ENCODE measurements around the gene CGA.

Gene CGA

GRCh38 chr6:87105823-87106222 lies 10.9 kb upstream of the CGA start:
- Histone ChIP-seq H3K9me3 (ENCODE audit: control insufficient read depth, low read length) (no peaks in the 10 kb centered on the region), H3K9ac (ENCODE audit: low read length) (no peak overlapping the region), H3K27me3 (replicated peaks; ENCODE audit: control insufficient read depth, insufficient read depth, low read length) (no peaks in the 10 kb centered on the region), H3K4me3 (ENCODE audit: low read length) (no peak overlapping the region), H3K4me1 (ENCODE audit: control insufficient read depth, insufficient read depth, low read length) (no peaks in the 10 kb centered on the region), H3K36me3 (ENCODE audit: control insufficient read depth, insufficient read depth, low read length, severe bottlenecking) (no peaks in the 10 kb centered on the region)
- DNase-seq (ENCODE audit: low read depth), result peak; percentile 49

GRCh38 chr6:87104667-87105066 lies 9.8 kb upstream of the CGA start:
- Histone ChIP-seq H3K4me3 (ENCODE audit: low read length) (no peak overlapping the region), H3K9me3 (ENCODE audit: control insufficient read depth, low read length) (no peaks in the 10 kb centered on the region), H3K4me1 (ENCODE audit: control insufficient read depth, insufficient read depth, low read length) (no peaks in the 10 kb centered on the region), H3K27me3 (replicated peaks; ENCODE audit: control insufficient read depth, insufficient read depth, low read length) (no peaks in the 10 kb centered on the region), H3K36me3 (ENCODE audit: control insufficient read depth, insufficient read depth, low read length, severe bottlenecking) (no peaks in the 10 kb centered on the region), H3K9ac (ENCODE audit: low read length) (no peak overlapping the region)
- DNase-seq (ENCODE audit: low read depth), result no peak

GRCh38 chr6:87103977-87104601 lies 9.2 kb upstream of the CGA start:
- Histone ChIP-seq H3K27me3 (replicated peaks; ENCODE audit: control insufficient read depth, insufficient read depth, low read length) (peaks cover under 1% of the 10 kb centered on the region), H3K9me3 (ENCODE audit: control insufficient read depth, low read length) (no peaks in the 10 kb centered on the region), H3K4me3 (ENCODE audit: low read length) (no peak overlapping the region), H3K36me3 (ENCODE audit: control insufficient read depth, insufficient read depth, low read length, severe bottlenecking) (no peaks in the 10 kb centered on the region), H3K4me1 (ENCODE audit: control insufficient read depth, insufficient read depth, low read length) (no peaks in the 10 kb centered on the region), H3K9ac (ENCODE audit: low read length) (no peak overlapping the region)
- DNase-seq (ENCODE audit: low read depth), result no peak

GRCh38 chr6:87102151-87102621 lies 7.3 kb upstream of the CGA start:
- H3K4me1 ChIP-seq (ENCODE audit: control insufficient read depth, insufficient read depth, low read length), result no peaks in the 10 kb centered on the region
- H3K27me3 ChIP-seq (replicated peaks; ENCODE audit: control insufficient read depth, insufficient read depth, low read length), result peaks cover 5% of the 10 kb centered on the region
- no peaks in the 10 kb centered on the region for H3K36me3 ChIP-seq (ENCODE audit: control insufficient read depth, insufficient read depth, low read length, severe bottlenecking)
- no peak overlapping the region for H3K9ac ChIP-seq (ENCODE audit: low read length)
- DNase-seq (ENCODE audit: low read depth), result no peak
- no peaks in the 10 kb centered on the region for H3K9me3 ChIP-seq (ENCODE audit: control insufficient read depth, low read length)
- no peak overlapping the region for H3K4me3 ChIP-seq (ENCODE audit: low read length)

- Histone ChIP-seq H3K9me3 (ENCODE audit: control insufficient read depth, low read length) (no peaks in the 10 kb centered on the region), H3K9ac (ENCODE audit: low read length) (no peak overlapping the region)
- DNase-seq (ENCODE audit: low read depth), result no peak
Measured at GRCh38 chr6:87101067-87101466, 6.2 kb upstream of the CGA start.

GRCh38 chr6:87100216-87100615 lies 5.3 kb upstream of the CGA start:
- H3K4me3 ChIP-seq (ENCODE audit: low read length), result no peak overlapping the region
- no peaks in the 10 kb centered on the region for H3K36me3 ChIP-seq (ENCODE audit: control insufficient read depth, insufficient read depth, low read length, severe bottlenecking)
- DNase-seq (ENCODE audit: low read depth), result peak; percentile 29
- H3K27me3 ChIP-seq (replicated peaks; ENCODE audit: control insufficient read depth, insufficient read depth, low read length), result peaks cover 5% of the 10 kb centered on the region
- H3K9me3 ChIP-seq (ENCODE audit: control insufficient read depth, low read length), result no peaks in the 10 kb centered on the region
- no peak overlapping the region for H3K9ac ChIP-seq (ENCODE audit: low read length)
- H3K4me1 ChIP-seq (ENCODE audit: control insufficient read depth, insufficient read depth, low read length), result no peaks in the 10 kb centered on the region

More at GRCh38 chr6:87101067-87101466, 6.2 kb upstream of the CGA start:
- H3K4me3 ChIP-seq (ENCODE audit: low read length), result no peak overlapping the region
- peaks cover 5% of the 10 kb centered on the region for H3K27me3 ChIP-seq (replicated peaks; ENCODE audit: control insufficient read depth, insufficient read depth, low read length)
- H3K36me3 ChIP-seq (ENCODE audit: control insufficient read depth, insufficient read depth, low read length, severe bottlenecking), result no peaks in the 10 kb centered on the region
- no peaks in the 10 kb centered on the region for H3K4me1 ChIP-seq (ENCODE audit: control insufficient read depth, insufficient read depth, low read length)

GRCh38 chr6:87099472-87099871 lies 4.6 kb upstream of the CGA start:
- Histone ChIP-seq H3K4me1 (ENCODE audit: control insufficient read depth, insufficient read depth, low read length) (no peaks in the 10 kb centered on the region), H3K4me3 (ENCODE audit: low read length) (no peak overlapping the region), H3K36me3 (ENCODE audit: control insufficient read depth, insufficient read depth, low read length, severe bottlenecking) (no peaks in the 10 kb centered on the region), H3K27me3 (replicated peaks; ENCODE audit: control insufficient read depth, insufficient read depth, low read length) (peaks cover 5% of the 10 kb centered on the region), H3K9ac (ENCODE audit: low read length) (no peak overlapping the region), H3K9me3 (ENCODE audit: control insufficient read depth, low read length) (no peaks in the 10 kb centered on the region)
- no peak for DNase-seq (ENCODE audit: low read depth)

- peaks cover 5% of the 10 kb centered on the region for H3K27me3 ChIP-seq (replicated peaks; ENCODE audit: control insufficient read depth, insufficient read depth, low read length)
- no peak overlapping the region for H3K9ac ChIP-seq (ENCODE audit: low read length)
- H3K9me3 ChIP-seq (ENCODE audit: control insufficient read depth, low read length), result no peaks in the 10 kb centered on the region
- DNase-seq (ENCODE audit: low read depth), result no peak
- no peaks in the 10 kb centered on the region for H3K4me1 ChIP-seq (ENCODE audit: control insufficient read depth, insufficient read depth, low read length)
- H3K36me3 ChIP-seq (ENCODE audit: control insufficient read depth, insufficient read depth, low read length, severe bottlenecking), result no peaks in the 10 kb centered on the region
- H3K4me3 ChIP-seq (ENCODE audit: low read length), result no peak overlapping the region
Measured at GRCh38 chr6:87094576-87094975, 330 bp downstream of the CGA start.

GRCh38 chr6:87093651-87094050 lies 1.3 kb downstream of the CGA start:
- Histone ChIP-seq H3K27me3 (replicated peaks; ENCODE audit: control insufficient read depth, insufficient read depth, low read length) (no peaks in the 10 kb centered on the region), H3K9ac (ENCODE audit: low read length) (no peak overlapping the region), H3K4me1 (ENCODE audit: control insufficient read depth, insufficient read depth, low read length) (no peaks in the 10 kb centered on the region), H3K9me3 (ENCODE audit: control insufficient read depth, low read length) (no peaks in the 10 kb centered on the region), H3K4me3 (ENCODE audit: low read length) (no peak overlapping the region), H3K36me3 (ENCODE audit: control insufficient read depth, insufficient read depth, low read length, severe bottlenecking) (no peaks in the 10 kb centered on the region)
- DNase-seq (ENCODE audit: low read depth), result no peak

- Histone ChIP-seq H3K36me3 (ENCODE audit: control insufficient read depth, insufficient read depth, low read length, severe bottlenecking) (no peaks in the 10 kb centered on the region), H3K4me1 (ENCODE audit: control insufficient read depth, insufficient read depth, low read length) (no peaks in the 10 kb centered on the region), H3K9ac (ENCODE audit: low read length) (no peak overlapping the region), H3K9me3 (ENCODE audit: control insufficient read depth, low read length) (no peaks in the 10 kb centered on the region), H3K4me3 (ENCODE audit: low read length) (no peak overlapping the region), H3K27me3 (replicated peaks; ENCODE audit: control insufficient read depth, insufficient read depth, low read length) (no peaks in the 10 kb centered on the region)
- no peak for DNase-seq (ENCODE audit: low read depth)
Measured at GRCh38 chr6:87093199-87093598, 1.7 kb downstream of the CGA start.

- no peak for DNase-seq (ENCODE audit: low read depth)
- Histone ChIP-seq H3K4me3 (ENCODE audit: low read length) (no peak overlapping the region), H3K27me3 (replicated peaks; ENCODE audit: control insufficient read depth, insufficient read depth, low read length) (no peaks in the 10 kb centered on the region), H3K9me3 (ENCODE audit: control insufficient read depth, low read length) (no peaks in the 10 kb centered on the region), H3K36me3 (ENCODE audit: control insufficient read depth, insufficient read depth, low read length, severe bottlenecking) (no peaks in the 10 kb centered on the region), H3K4me1 (ENCODE audit: control insufficient read depth, insufficient read depth, low read length) (no peaks in the 10 kb centered on the region), H3K9ac (ENCODE audit: low read length) (no peak overlapping the region)
Measured at GRCh38 chr6:87092435-87092834, 2.5 kb downstream of the CGA start.

- no peaks in the 10 kb centered on the region for H3K9me3 ChIP-seq (ENCODE audit: control insufficient read depth, low read length)
- no peak overlapping the region for H3K9ac ChIP-seq (ENCODE audit: low read length)
- no peaks in the 10 kb centered on the region for H3K4me1 ChIP-seq (ENCODE audit: control insufficient read depth, insufficient read depth, low read length)
- no peak for DNase-seq (ENCODE audit: low read depth)
- H3K4me3 ChIP-seq (ENCODE audit: low read length), result no peak overlapping the region
- H3K27me3 ChIP-seq (replicated peaks; ENCODE audit: control insufficient read depth, insufficient read depth, low read length), result peaks cover 9% of the 10 kb centered on the region
- no peaks in the 10 kb centered on the region for H3K36me3 ChIP-seq (ENCODE audit: control insufficient read depth, insufficient read depth, low read length, severe bottlenecking)
Measured at GRCh38 chr6:87089135-87089534, 5.8 kb downstream of the CGA start.

Measured in adipocyte (in vitro differentiated cells).